Fibroblast of mammary gland (primary cell): ENCODE measurements around the gene DRAXIN.

Experiments
- DNase-seq: peaks from one replicate; pipeline ENCODE4 v3.0.0-alpha.2; 2010; ENCODE audit warnings: low read depth
- H3K4me3 ChIP-seq: 2 replicates; pipeline ENCODE4 v1.5.1; 2011; ENCODE audit warnings: low read depth, mild to moderate bottlenecking, low read length, moderate library complexity; ENCODE audit not compliant: control insufficient read depth
- CTCF ChIP-seq: conservative IDR thresholded peaks from 2 replicates; pipeline ENCODE4 v1.5.1; 2011; ENCODE audit warnings: low read depth, low read length, inconsistent platforms; ENCODE audit not compliant: control insufficient read depth, insufficient read depth

DRAXIN gene

GRCh38 chr1:11701981-11702803, 10.7 kb downstream of the DRAXIN start:
- TF ChIP-seq CTCF, result no peak
- H3K4me3 ChIP-seq, result no peak overlapping the region
- DNase-seq, result no peak

- no peak for TF ChIP-seq CTCF
- no peak for DNase-seq
- no peak overlapping the region for H3K4me3 ChIP-seq
Observed at GRCh38 chr1:11703357-11704193, 12.1 kb downstream of the DRAXIN start.

- no peak for DNase-seq
- no peak overlapping the region for H3K4me3 ChIP-seq
- TF ChIP-seq CTCF, result no peak
Observed at GRCh38 chr1:11704194-11704529, 12.7 kb downstream of the DRAXIN start.

GRCh38 chr1:11704691-11705475, 13.4 kb downstream of the DRAXIN start:
- no peak for TF ChIP-seq CTCF
- H3K4me3 ChIP-seq, result no peak overlapping the region
- DNase-seq, result no peak

GRCh38 chr1:11705596-11705995, 14.1 kb downstream of the DRAXIN start:
- no peak for DNase-seq
- TF ChIP-seq CTCF, result no peak
- H3K4me3 ChIP-seq, result no peak overlapping the region

GRCh38 chr1:11706292-11706691, 14.8 kb downstream of the DRAXIN start:
- DNase-seq, result no peak
- no peak for TF ChIP-seq CTCF
- H3K4me3 ChIP-seq, result no peak overlapping the region
